Fibroblast of the aortic adventitia (primary cell): Measurements from ENCODE around the gene RAD1. TPM values are rescaled to one million over a fixed set of nuclear protein-coding genes. Genes with fewer than 3 reads are reported as not detected.

Experiments
- DNase-seq: peaks from one replicate; pipeline ENCODE4 v3.0.0-alpha.2; 2010; ENCODE audit warnings: low read depth
- H3K4me3 ChIP-seq: 2 replicates; pipeline ENCODE4 v1.5.1; 2011; ENCODE audit warnings: low read depth, mild to moderate bottlenecking, control low read depth, low read length, moderate library complexity
- CTCF ChIP-seq: IDR thresholded peaks from 2 replicates; pipeline ENCODE4 v1.5.1; 2011; ENCODE audit warnings: mild to moderate bottlenecking, low read length, control low read depth, inconsistent platforms; ENCODE audit not compliant: insufficient read depth
- total RNA-seq: library from RNA; depleted of rRNA; stranded (reverse); fragments of >200 nt; gene quantifications from 2 replicates; pipeline ENCODE4 v1.2.3, GENCODE V29; 2012; ENCODE audit warnings: low replicate concordance

RAD1 gene
- total RNA-seq, 1 donor = 38.6 TPM

DNA sequence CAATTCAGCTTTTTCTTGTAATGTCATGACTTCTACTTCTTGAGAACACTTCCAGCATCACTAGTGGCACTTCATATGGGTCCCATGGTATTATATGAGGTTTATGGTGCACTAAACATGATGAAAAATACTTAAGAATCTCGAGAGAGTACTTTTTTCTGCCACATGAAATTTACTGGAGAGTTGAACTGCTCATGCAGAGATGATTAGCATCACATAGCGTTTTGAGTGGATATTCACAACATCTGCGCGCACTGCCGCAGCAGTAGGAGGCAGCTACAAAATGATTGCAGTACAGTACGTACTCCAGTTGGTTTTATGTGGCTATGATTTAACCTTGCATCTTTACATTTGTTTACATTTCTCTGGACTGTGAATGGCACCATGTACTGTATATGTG is 14.7 kb downstream of the RAD1 start:
- no peak for DNase-seq
- H3K4me3 ChIP-seq = no peak overlapping the region
- no peak for TF ChIP-seq CTCF

- no peak for DNase-seq
- no peak overlapping the region for H3K4me3 ChIP-seq
- TF ChIP-seq CTCF = no peak
Measured at GRCh38 chr5:34899066-34899465, 16.2 kb downstream of the RAD1 start.

- TF ChIP-seq CTCF = peak; percentile 94
- no peak overlapping the region for H3K4me3 ChIP-seq
- DNase-seq = peak; percentile 83
Measured at GRCh38 chr5:34898258-34898895, 16.9 kb downstream of the RAD1 start.

DNA sequence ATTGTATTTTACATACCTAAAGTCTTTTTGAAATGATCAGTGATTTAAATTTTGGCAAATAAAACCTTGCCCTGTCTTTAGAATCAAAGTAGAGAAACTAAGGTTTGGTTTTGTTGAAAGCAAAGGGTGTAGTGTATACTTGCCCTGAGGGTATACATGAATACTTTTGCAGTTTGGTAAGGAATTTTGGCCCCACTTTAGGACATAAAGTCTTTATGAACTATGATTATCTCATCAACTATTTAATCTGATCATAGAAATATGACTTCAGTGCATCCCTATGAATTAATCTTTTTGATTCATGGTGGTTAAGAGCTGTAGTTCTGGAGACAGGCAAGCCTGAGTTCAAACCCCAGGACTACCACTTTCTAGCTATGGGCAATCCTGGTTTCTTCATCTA is 17.7 kb downstream of the RAD1 start:
- TF ChIP-seq CTCF = no peak
- no peak for DNase-seq
- no peak overlapping the region for H3K4me3 ChIP-seq

DNA sequence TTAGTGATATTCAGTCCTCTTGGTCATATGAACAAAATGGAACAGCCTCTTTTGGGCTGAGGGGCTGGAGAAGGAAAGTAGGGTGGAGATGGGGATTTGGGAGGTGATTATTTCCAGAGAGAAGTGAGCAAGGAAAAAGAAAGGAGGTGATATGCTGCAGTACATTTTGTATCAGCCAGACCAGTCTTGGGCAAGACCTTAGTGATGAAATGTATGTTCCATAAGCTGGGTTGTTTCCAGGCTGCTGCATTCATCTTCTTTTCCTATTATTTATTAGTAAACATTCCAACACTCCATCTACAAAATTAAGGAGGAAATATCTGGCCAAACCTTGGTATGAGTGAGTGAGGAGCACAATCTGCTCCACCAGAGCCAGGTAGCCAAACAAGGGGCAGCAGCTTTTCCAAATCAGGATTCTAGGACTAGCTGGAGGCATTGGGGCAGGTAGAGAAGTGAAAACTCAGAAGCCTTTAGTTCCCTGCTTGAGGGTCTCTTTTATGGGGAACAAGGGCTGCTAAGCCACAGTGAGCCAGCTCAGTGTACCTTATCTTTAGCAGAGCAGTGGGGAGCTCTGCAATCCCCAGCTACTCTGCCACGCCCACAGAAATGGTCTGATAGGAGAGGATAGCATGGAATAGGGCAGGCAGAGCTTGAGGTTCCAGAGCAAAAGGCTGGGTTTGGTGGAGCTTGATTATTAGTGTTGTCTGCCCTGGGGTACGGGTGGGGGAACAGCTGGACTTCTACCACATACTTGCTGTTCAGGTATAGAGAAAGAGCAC is 19.5 kb downstream of the RAD1 start:
- DNase-seq = peak; percentile 31
- no peak overlapping the region for H3K4me3 ChIP-seq
- TF ChIP-seq CTCF = no peak

DNA sequence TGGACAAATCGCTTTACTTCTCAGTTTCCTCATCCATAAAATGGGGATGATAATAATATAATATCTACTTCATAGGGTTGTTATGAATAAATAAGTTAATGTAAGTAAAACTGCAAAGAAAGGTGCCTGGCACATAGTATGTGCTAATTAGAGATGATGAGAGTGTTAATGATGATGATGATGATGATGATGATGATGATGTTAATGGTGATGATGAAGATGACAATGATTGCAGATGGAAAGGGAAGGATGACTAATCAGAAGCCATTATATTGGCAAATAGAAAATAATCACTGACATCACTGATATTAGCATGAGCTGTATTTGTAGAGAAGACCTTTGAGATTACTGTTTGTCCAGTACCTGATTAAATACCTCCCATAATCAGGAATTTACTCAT is 20.6 kb downstream of the RAD1 start:
- TF ChIP-seq CTCF = no peak
- DNase-seq = no peak
- no peak overlapping the region for H3K4me3 ChIP-seq
